GM19035 (cell line): ENCODE results near the gene POLDIP2.

Experiments used
- ATAC-seq: cut with Tn5 transposase; IDR thresholded peaks from one replicate; pipeline ENCODE4 v1.9.1; 2021; ENCODE audit not compliant: unreplicated experiment

POLDIP2 gene

GRCh38 chr17:28390563-28390962 lies 33.2 kb upstream of the POLDIP2 start:
- ATAC-seq = no peak

GRCh38 chr17:28390141-28390540 lies 32.8 kb upstream of the POLDIP2 start:
- no peak for ATAC-seq

- no peak for ATAC-seq
Measured at GRCh38 chr17:28388106-28388505, 30.8 kb upstream of the POLDIP2 start.

GRCh38 chr17:28386391-28386790 lies 29.1 kb upstream of the POLDIP2 start:
- ATAC-seq = no peak

- ATAC-seq = no peak
Measured at GRCh38 chr17:28385406-28385805, 28.1 kb upstream of the POLDIP2 start.

- no peak for ATAC-seq
Measured at GRCh38 chr17:28385037-28385400, 27.7 kb upstream of the POLDIP2 start.

GRCh38 chr17:28384281-28385036 lies 27.1 kb upstream of the POLDIP2 start:
- ATAC-seq = no peak

- no peak for ATAC-seq
Measured at GRCh38 chr17:28381141-28381825, 24.0 kb upstream of the POLDIP2 start.

- no peak for ATAC-seq
Measured at GRCh38 chr17:28379814-28380801, 22.8 kb upstream of the POLDIP2 start.

- ATAC-seq = no peak
Measured at GRCh38 chr17:28372945-28373274, 15.6 kb upstream of the POLDIP2 start.

- ATAC-seq = peak; percentile 20
Measured at GRCh38 chr17:28372203-28372944, 15.0 kb upstream of the POLDIP2 start.

- ATAC-seq = peak; percentile 74
Measured at GRCh38 chr17:28371245-28372202, 14.2 kb upstream of the POLDIP2 start, which contains the start of gene SARM1. TSS of gene SARM1 (plus strand) at chr17:28371694. CDS start at chr17:28372033, 339 bp downstream.

- no peak for ATAC-seq
Measured at GRCh38 chr17:28370744-28371103, 13.4 kb upstream of the POLDIP2 start.

GRCh38 chr17:28370035-28370743 lies 12.9 kb upstream of the POLDIP2 start, which contains the start of gene VTN:
TSS of gene VTN (minus strand) at chr17:28370307. CDS start at chr17:28370203, 104 bp downstream.
- no peak for ATAC-seq

GRCh38 chr17:28369684-28370034 lies 12.3 kb upstream of the POLDIP2 start:
- no peak for ATAC-seq

GRCh38 chr17:28368915-28369683 lies 11.8 kb upstream of the POLDIP2 start:
- no peak for ATAC-seq

GRCh38 chr17:28368306-28368831 lies 11.0 kb upstream of the POLDIP2 start:
- no peak for ATAC-seq
